NCI-H2029 treated with DMSO at 0.1 percent for 48 hours (cell line): ENCODE results near the gene TMX1.
"Not testable (repeated sequence)": the region's sequence is repeated elsewhere in the genome, so short reads cannot be mapped to it uniquely, and the experiment has no call there.

Source experiments
- DNase-seq: peaks from one replicate; lab custom pipeline; 2025; lab: John Stamatoyannopoulos, UW

The TMX1 gene

GRCh38 chr14:51239813-51240803 is at the start of gene TMX1:
TSS of gene TMX1 (plus strand) at chr14:51240247. CDS start at chr14:51240293, 46 bp downstream.
- peak; percentile 99 for DNase-seq

DNA sequence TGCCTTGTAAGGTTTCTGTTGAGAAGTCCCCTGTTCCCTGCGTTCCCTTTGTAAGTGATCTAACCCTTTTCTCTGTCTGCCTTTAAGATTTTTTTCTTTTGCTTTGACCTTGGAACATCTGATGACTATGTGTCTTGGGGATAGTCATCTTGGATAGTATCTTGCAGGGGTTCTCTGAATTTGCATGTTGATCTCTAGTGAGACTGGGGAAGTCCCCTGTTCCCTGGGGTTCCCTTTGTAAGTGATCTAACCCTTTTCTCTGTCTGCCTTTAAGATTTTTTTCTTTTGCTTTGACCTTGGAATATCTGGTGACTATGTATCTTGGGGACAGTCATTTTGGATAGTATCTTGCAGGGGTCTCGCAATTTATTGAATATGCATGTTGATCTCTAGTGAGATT is 38.2 kb upstream of the TMX1 start:
- DNase-seq, result no peak

DNA sequence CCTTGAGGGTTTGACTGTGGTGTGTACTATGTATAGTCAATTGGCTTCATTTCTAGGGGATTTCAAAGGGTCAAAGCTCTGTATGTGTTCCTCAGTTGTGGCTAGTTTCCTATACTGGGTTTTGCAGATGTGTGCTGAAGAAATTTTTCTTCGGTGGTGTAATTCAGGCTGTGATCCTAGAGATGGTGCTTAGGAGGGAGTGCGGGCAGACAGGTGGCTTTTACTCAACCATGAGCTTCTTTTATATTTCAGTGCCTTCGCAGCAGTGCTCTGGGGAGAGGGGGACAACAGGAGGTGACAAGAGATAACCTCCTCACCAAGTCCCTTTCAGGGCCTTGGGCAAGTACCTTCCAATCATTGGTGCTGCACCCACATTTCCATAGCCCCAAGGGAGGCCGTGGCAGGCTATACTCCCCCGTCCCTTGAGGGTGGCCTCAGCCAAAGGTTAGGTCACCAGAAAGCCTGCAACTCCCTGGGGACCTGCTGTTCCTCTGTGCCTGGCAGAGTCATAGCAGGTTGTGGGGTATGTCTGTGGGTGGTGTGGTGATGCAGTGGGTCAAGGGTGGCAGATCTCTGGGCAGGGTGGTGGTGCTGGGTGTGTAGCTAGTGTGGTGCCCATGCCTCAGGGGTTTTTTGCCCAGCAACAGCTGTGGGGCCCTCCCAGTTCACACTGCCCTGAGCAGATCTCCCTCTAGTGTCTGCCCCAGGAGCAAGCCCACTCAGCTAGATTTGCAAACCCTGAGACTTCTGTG is 37.0 kb upstream of the TMX1 start:
- no peak for DNase-seq

DNA sequence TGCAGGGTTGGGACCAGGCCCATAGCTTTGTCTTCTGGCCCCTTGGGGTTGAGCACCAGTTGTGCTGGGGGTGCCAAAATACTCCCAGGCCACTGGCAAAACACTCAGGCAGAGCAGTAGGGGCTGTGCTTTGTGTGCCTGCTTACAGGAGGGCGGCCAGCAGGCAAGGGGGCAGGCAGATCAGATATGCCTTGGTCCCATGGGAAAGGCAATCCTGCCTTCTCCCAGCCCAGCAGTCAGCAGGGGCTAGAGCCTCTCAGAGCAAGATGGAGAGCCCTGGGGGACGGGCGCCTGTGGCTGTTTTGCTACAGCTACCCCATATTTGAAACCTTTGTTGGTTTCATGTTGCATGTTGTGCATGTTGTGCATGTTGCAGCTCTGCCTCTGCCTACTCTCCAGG is 36.2 kb upstream of the TMX1 start:
- DNase-seq, result no peak

DNA sequence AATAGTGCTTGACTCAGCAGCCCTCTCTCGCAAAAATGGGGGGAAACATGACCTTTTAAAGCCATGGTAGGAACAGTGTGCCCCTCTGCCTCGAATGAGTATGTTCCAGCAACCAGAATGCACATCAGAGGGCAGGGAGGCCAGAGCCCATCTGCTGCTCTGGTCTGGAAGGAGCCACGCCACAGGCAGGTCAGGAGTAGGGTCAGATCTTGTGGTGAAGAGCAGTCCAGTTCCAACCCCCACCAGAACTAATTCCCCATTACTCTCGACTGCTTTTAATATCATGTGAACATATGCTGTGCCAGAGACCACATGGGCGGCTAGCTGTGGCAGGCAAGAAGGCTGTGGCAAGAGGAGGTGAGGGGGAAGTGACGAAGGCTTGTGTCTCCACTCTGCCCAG is 34.6 kb upstream of the TMX1 start:
- DNase-seq, result no peak

DNA sequence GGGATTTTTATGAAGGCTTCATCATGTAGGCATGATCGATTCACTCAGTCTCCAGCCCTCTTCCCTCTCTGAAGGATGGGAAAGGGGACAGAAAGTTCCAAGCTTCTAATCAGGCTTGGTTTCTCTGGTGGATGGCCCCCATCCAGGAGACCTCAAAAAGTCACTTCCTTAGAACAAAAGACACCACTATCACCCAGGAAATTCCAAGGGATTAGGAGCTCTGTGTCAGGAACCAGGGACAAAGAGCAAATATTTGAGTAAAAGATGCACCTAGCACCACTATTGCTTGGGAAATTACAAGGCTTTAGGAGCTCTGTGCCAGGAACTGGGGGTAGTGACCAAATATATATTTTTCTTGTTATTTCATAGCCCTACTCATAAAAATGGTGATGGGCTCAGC is 33.6 kb upstream of the TMX1 start:
- no peak for DNase-seq

- peak; percentile 16 for DNase-seq
These were observed 32.4 kb upstream of the TMX1 start for GRCh38 chr14:51207621-51208020.

DNA sequence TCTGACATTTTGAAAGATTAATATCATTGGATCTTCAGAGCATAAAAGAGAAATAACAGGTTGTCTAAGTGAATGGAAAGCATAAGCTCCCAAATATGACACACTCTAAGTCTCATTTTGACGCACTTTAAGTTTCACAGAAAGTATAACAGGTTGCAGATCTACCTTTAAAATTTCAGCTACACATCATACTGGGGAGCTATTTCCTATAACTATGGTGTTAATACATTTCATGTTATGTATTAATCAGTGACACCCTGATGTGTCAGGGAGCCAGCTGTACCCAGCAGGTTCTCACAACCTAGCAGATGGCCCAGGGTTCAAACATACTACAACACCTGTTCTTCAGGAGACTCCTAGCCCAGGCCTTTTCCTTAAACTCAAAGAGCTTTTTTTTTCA is 31.1 kb upstream of the TMX1 start:
- DNase-seq, result peak; percentile 95

GRCh38 chr14:51209457-51209856 is 30.6 kb upstream of the TMX1 start:
- DNase-seq, result peak; percentile 95

- peak; percentile 86 for DNase-seq
These were observed 29.5 kb upstream of the TMX1 start for GRCh38 chr14:51210594-51210993.

DNA sequence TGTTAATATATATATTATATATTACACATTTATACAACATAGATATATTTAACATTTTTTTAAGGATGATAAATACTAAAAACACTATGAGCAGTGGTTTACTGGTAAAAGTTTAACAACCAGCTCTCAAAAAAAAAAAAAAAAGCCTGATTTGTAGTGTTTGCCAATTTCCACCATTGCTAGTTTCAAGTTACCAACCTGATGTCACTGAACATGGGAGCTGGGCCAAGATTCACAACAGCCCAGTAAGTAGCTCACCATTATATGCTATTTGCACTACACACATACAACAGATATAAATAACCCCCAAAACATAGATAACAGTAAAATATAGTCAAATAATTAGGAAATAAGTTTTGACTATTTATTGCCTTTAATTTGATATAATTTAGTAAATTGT is 28.9 kb upstream of the TMX1 start:
- DNase-seq, result peak; percentile 94

DNA sequence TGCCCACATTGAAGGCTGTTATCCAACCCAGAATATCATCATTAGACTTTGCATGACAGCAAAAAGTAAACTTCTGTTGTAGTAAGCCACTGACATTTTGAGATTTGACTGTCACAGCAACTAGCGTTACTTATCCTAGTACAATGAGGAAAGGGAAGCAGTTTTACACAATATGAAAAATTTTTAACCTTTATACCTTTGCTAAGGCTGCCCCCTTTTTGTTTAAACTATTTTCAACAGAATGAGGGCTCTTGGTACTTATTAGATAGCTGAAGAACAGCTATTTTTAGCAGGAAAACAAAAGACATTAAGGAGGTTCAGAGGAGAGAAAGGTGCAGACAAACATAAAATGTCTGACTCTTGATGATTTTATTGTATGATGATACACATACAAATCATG is 23.4 kb upstream of the TMX1 start:
- DNase-seq, result peak; percentile 42

GRCh38 chr14:51219473-51220448 is 20.3 kb upstream of the TMX1 start:
- DNase-seq, result peak; percentile 83

DNA sequence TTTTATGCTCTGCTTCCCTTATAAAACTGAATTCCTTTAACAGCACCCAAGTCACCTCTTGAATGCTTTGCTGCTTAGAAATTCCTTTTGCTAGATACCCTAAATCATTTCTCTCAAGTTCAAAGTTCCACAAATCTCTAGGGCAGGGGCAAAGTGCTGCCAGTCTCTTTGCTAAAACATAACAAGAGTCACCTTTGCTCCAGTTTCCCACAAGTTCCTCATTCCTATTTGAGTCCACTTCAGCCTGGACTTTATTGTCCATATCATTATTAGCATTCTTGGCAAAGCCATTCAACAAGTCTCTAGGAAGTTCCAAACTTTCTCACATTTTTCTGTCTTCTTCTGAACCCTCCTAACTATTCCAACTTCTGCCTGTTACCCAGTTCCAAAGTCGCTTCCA is 16.6 kb upstream of the TMX1 start:
- DNase-seq, result not testable (repeated sequence)

DNA sequence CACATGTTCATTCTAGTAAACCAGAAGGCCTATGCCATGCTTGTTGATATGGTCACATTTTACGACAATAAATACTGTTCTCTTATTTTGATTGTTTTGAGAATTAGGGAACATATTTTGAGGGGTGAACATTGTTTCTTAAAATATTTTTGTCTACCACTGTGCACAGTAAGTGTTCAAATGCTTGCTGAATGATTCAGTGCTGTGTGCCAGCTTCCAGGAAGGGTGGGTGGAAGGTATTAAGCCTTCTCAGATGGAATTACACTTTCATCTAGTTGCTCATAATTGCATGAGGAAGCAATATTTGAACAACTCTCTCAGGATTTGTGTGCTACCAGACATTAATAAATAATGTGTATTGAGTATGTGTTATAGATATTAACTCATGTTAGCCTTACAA is 15.5 kb upstream of the TMX1 start:
- no peak for DNase-seq

DNA sequence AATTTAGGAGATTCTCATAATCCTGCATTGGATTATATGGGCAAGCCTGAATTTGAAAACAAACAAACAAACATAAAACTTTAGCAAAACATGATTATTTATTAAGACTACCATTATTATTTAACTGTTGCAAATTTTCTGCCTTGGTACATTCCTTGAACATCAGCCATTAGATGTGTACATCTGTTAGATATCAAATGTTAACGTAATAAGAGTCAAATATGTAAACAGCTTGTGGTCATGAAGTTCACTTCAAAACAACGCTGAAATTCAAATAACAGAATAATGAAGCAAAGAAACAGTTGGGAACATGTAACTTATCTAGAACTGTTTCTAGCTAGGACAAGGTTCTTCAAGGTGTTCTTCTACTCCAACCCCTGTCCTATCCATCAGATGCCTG is 14.3 kb upstream of the TMX1 start:
- DNase-seq, result no peak

GRCh38 chr14:51228391-51228790 is 11.7 kb upstream of the TMX1 start:
- no peak for DNase-seq

DNA sequence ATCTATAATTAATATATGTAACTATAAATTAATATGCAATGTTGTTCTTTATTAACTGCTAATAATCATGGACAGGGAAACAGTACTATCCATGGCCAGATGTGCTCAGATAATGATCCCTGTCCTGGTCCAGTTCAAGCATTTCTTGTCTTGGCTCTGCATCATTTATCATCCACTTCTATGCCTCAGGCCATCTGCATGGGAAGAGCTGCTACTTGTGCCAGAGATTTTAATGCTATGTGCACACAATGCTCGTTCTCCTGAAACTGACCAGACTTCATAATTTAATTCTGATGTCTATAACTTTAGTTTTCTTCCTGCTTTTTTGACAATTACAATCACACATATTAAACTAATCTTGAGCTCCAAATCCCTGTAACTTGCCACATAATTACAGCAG is 11.2 kb upstream of the TMX1 start:
- DNase-seq, result no peak

DNA sequence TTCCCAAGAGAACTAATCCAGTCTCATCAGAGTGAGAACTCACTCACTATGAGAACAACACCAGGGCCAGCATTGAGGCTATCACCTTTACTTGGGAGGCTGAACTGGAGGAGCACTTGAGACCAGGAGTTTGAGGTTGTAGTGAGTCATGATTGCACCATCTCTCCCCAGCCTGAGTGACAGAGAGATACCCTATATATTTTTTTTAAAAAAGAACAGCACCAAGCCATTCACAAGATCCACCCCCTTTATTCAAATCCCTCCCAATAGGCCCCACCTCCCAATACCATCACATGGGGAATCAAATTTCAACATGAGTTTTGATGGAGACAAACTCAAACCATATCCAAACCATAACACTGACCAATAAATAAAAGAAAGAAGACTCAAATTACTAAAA is 3.7 kb upstream of the TMX1 start:
- DNase-seq, result no peak

DNA sequence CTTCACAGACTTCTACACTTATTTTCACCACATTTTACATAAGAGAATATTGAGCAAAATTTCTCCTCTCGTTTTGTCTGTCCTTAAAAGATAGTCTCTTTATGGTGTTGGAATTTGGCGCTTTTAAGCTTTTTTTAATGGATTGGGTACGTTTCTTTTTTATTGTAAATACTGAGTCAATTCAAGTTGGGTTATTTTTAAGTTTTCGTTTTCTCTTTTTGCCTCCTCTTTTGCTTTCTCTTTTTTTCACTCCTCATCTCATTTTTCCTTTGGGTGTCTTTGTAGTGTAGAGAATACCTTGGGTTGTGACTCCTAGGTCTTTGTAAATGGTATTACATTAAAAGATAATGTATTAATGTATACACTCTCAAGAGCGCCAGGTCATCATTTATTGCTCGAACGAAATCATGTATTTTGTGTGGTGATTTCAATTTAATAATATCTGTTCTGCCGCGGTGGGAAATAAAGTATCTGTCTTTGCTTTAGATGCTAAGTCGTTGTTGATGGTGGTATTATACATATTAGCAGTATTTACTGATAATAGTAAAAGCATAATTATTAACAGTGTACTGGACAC is 845 bp downstream of the TMX1 start:
- DNase-seq, result no peak
